HEK293 (cell line): Measurements from ENCODE around the gene CEP112.
A peak's percentile ranks its signal among the peaks of the same experiment; 100 is the strongest.

Experiments
- CTCF ChIA-PET: fragments of 350-600 bp; formaldehyde crosslinking; extraction: SDS; loops from one replicate; lab custom pipeline; 2021; ENCODE audit warnings: antibody characterized with exemption; lab: Yijun Ruan, JAX
- POLR2A ChIA-PET: fragments of 300-600 bp; formaldehyde crosslinking; extraction: SDS; loops from one replicate; lab custom pipeline; 2020; ENCODE audit warnings: antibody characterized with exemption, inconsistent platforms; lab: Yijun Ruan, JAX
- H3K27ac ChIP-seq: fragments of 200-500 bp; sonication (Bioruptor generic); 2 replicates; pipeline ENCODE4 v1.5.1; 2014; ENCODE audit warnings: low read depth, low read length, control low read depth, inconsistent platforms; ENCODE audit errors: extremely low read depth
- H3K36me3 ChIP-seq, 2 experiments: fragments of 200-500 bp in 1 of 2; sonication (Bioruptor generic) in 1 of 2; 1 replicate in 1 of 2; 2 replicates in 1 of 2; pipeline ENCODE4 v1.5.1; 2014 to 2017; ENCODE audit warnings: inconsistent platforms in 2 of 2, low read length in 2 of 2; ENCODE audit not compliant: control insufficient read depth in 2 of 2, insufficient read depth in 1 of 2
- H3K4me1 ChIP-seq: fragments of 200-500 bp; sonication (Bioruptor generic); 2 replicates; pipeline ENCODE4 v1.5.1; 2014; ENCODE audit warnings: mild to moderate bottlenecking, low read length, inconsistent platforms; ENCODE audit not compliant: control insufficient read depth, insufficient read depth
- H3K4me3 ChIP-seq: 2 replicates; pipeline ENCODE4 v1.5.1; 2011; ENCODE audit warnings: low read depth, mild to moderate bottlenecking, control low read depth, low read length, moderate library complexity
- H3K9me3 ChIP-seq: fragments of 200-500 bp; sonication (Bioruptor generic); 2 replicates; pipeline ENCODE4 v1.5.1; 2014; ENCODE audit warnings: low read depth, low read length, inconsistent platforms; ENCODE audit not compliant: control insufficient read depth, insufficient read depth
- AEBP2 ChIP-seq: fragments of 450-650 bp; formaldehyde crosslinking; IDR thresholded peaks from 2 replicates; pipeline ENCODE4 v1.5.1; 2016; ENCODE audit warnings: missing biosample characterization, missing genetic modification characterization, borderline replicate concordance
- ATF2 ChIP-seq: fragments of 450-650 bp; formaldehyde crosslinking; IDR thresholded peaks from 2 replicates; pipeline ENCODE4 v1.5.1; 2016; ENCODE audit warnings: missing biosample characterization, missing genetic modification characterization, low read depth
- FEZF1 ChIP-seq: fragments of 450-650 bp; formaldehyde crosslinking; IDR thresholded peaks from 2 replicates; pipeline ENCODE4 v1.5.1; 2016; ENCODE audit warnings: missing biosample characterization, missing genetic modification characterization
- HOXD13 ChIP-seq: sonication (generic); formaldehyde crosslinking; IDR thresholded peaks from 2 replicates; pipeline ENCODE4 v1.8.0; 2022; ENCODE audit warnings: missing genetic modification reagents, borderline replicate concordance
- KLF1 ChIP-seq: fragments of 450-650 bp; formaldehyde crosslinking; IDR thresholded peaks from 2 replicates; pipeline ENCODE4 v1.5.1; 2016; ENCODE audit warnings: missing biosample characterization, missing genetic modification characterization
- KLF16 ChIP-seq: fragments of 450-650 bp; formaldehyde crosslinking; IDR thresholded peaks from 2 replicates; pipeline ENCODE4 v1.5.1; 2017; ENCODE audit warnings: missing biosample characterization, missing genetic modification characterization
- OSR2 ChIP-seq: fragments of 450-650 bp; formaldehyde crosslinking; IDR thresholded peaks from 2 replicates; pipeline ENCODE4 v1.5.1; 2016; ENCODE audit warnings: missing biosample characterization, missing genetic modification characterization
- PBX3 ChIP-seq: sonication (generic); formaldehyde crosslinking; IDR thresholded peaks from 2 replicates; pipeline ENCODE4 v1.8.1; 2022; ENCODE audit warnings: mild to moderate bottlenecking, moderate library complexity, missing genetic modification reagents
- PRDM10 ChIP-seq: fragments of 450-650 bp; formaldehyde crosslinking; IDR thresholded peaks from 2 replicates; pipeline ENCODE4 v1.5.1; 2016; ENCODE audit warnings: missing biosample characterization, missing genetic modification characterization
- SCRT1 ChIP-seq: fragments of 450-650 bp; formaldehyde crosslinking; IDR thresholded peaks from 2 replicates; pipeline ENCODE4 v1.5.1; 2016; ENCODE audit warnings: missing biosample characterization, missing genetic modification characterization, borderline replicate concordance
- SETDB1 ChIP-seq: IDR thresholded peaks from one replicate; pipeline ENCODE4 v1.6.1; 2017; ENCODE audit warnings: mild to moderate bottlenecking, low read length, moderate library complexity, mixed read lengths; ENCODE audit not compliant: insufficient read length
- SP7 ChIP-seq: fragments of 450-650 bp; formaldehyde crosslinking; IDR thresholded peaks from 2 replicates; pipeline ENCODE4 v1.5.1; 2016; ENCODE audit warnings: missing biosample characterization, missing genetic modification characterization
- TCF7L2 ChIP-seq: IDR thresholded peaks from 2 replicates; pipeline ENCODE4 v1.6.1; 2011; ENCODE audit warnings: low read depth, mild to moderate bottlenecking, inconsistent platforms, low read length, moderate library complexity, borderline replicate concordance
- YY1 ChIP-seq: fragments of 450-650 bp; formaldehyde crosslinking; IDR thresholded peaks from 2 replicates; pipeline ENCODE4 v1.5.1; 2018; ENCODE audit warnings: missing biosample characterization, missing genetic modification characterization
- ZBTB10 ChIP-seq: fragments of 450-650 bp; formaldehyde crosslinking; IDR thresholded peaks from 2 replicates; pipeline ENCODE4 v1.5.1; 2016; ENCODE audit warnings: missing biosample characterization, missing genetic modification characterization
- ZBTB17 ChIP-seq: fragments of 450-650 bp; formaldehyde crosslinking; IDR thresholded peaks from 2 replicates; pipeline ENCODE4 v1.5.1; 2016; ENCODE audit warnings: missing biosample characterization, missing genetic modification characterization
- ZFP37 ChIP-seq: fragments of 450-650 bp; formaldehyde crosslinking; IDR thresholded peaks from 2 replicates; pipeline ENCODE4 v1.5.1; 2016; ENCODE audit warnings: missing biosample characterization, missing genetic modification characterization
- ZNF223 ChIP-seq: fragments of 450-650 bp; formaldehyde crosslinking; IDR thresholded peaks from 2 replicates; pipeline ENCODE4 v1.5.1; 2016; ENCODE audit warnings: missing biosample characterization, missing genetic modification characterization
- ZNF391 ChIP-seq: fragments of 450-650 bp; formaldehyde crosslinking; IDR thresholded peaks from 2 replicates; pipeline ENCODE4 v1.5.1; 2016; ENCODE audit warnings: low read depth, missing biosample characterization, missing genetic modification characterization, borderline replicate concordance
- ZNF501 ChIP-seq: fragments of 450-650 bp; formaldehyde crosslinking; IDR thresholded peaks from 2 replicates; pipeline ENCODE4 v1.5.1; 2016; ENCODE audit warnings: missing biosample characterization, missing genetic modification characterization
- ZNF514 ChIP-seq: fragments of 450-650 bp; formaldehyde crosslinking; IDR thresholded peaks from 2 replicates; pipeline ENCODE4 v1.5.1; 2016; ENCODE audit warnings: missing biosample characterization, missing genetic modification characterization
- ZNF544 ChIP-seq: fragments of 450-650 bp; formaldehyde crosslinking; IDR thresholded peaks from 2 replicates; pipeline ENCODE4 v1.5.0; 2017; ENCODE audit warnings: missing biosample characterization, missing genetic modification characterization
- ZNF548 ChIP-seq: fragments of 450-650 bp; formaldehyde crosslinking; IDR thresholded peaks from 2 replicates; pipeline ENCODE4 v1.5.1; 2016; ENCODE audit warnings: missing biosample characterization, missing genetic modification characterization
- ZNF580 ChIP-seq: fragments of 450-650 bp; formaldehyde crosslinking; IDR thresholded peaks from 2 replicates; pipeline ENCODE4 v1.5.1; 2016; ENCODE audit warnings: missing biosample characterization, missing genetic modification characterization
- ZNF596 ChIP-seq: fragments of 450-650 bp; IDR thresholded peaks from 2 replicates; pipeline ENCODE4 v1.5.0; 2018; ENCODE audit warnings: missing biosample characterization, mild to moderate bottlenecking, missing genetic modification characterization, moderate library complexity
- ZNF670 ChIP-seq: fragments of 450-650 bp; formaldehyde crosslinking; IDR thresholded peaks from 2 replicates; pipeline ENCODE4 v1.5.1; 2016; ENCODE audit warnings: missing biosample characterization, missing genetic modification characterization, low read depth
- ZSCAN30 ChIP-seq: fragments of 450-650 bp; IDR thresholded peaks from 2 replicates; pipeline ENCODE4 v1.5.1; 2018; ENCODE audit warnings: missing biosample characterization, mild to moderate bottlenecking, missing genetic modification characterization, moderate library complexity
- ZSCAN5A ChIP-seq: fragments of 450-650 bp; formaldehyde crosslinking; IDR thresholded peaks from 2 replicates; pipeline ENCODE4 v1.5.1; 2016; ENCODE audit warnings: missing biosample characterization, missing genetic modification characterization

CEP112 gene

GRCh38 chr17:65634533-65634932, 557.4 kb downstream of the CEP112 start:
- CTCF ChIA-PET: no interaction called here
- Histone ChIP-seq H3K9me3 (no peaks in the 10 kb centered on the region), H3K4me3 (no peak overlapping the region), H3K36me3 (no peaks in the 10 kb centered on the region), H3K27ac (no peak overlapping the region), H3K4me1 (peaks cover 23% of the 10 kb centered on the region)
- POLR2A ChIA-PET: no interaction called here
- TF ChIP-seq ZNF501 (tag by site-specific recombination) (no peak), ZNF391 (tag by site-specific recombination) (no peak), PBX3 (CRISPR knock-in tag) (no peak), OSR2 (tag by site-specific recombination) (peak; percentile 33; the same call in 1 of the 2 replicates), FEZF1 (tag by site-specific recombination) (peak; percentile 13; the same call in 1 of the 2 replicates), TCF7L2 (no peak), KLF16 (tag by site-specific recombination) (no peak), ZFP37 (tag by site-specific recombination) (no peak), AEBP2 (no peak), YY1 (tag by site-specific recombination) (no peak), ZNF580 (no peak), PRDM10 (no peak), ZSCAN5A (no peak), SETDB1 (no peak), SCRT1 (tag by site-specific recombination) (peak; percentile 77), ZSCAN30 (tag by site-specific recombination) (peak; percentile 87), HOXD13 (CRISPR knock-in tag) (no peak), SP7 (tag by site-specific recombination) (peak; percentile 72), ZBTB17 (tag by site-specific recombination) (no peak), ZNF596 (tag by site-specific recombination) (no peak), KLF1 (tag by site-specific recombination) (peak; percentile 66), ATF2 (tag by site-specific recombination) (no peak), ZNF544 (tag by site-specific recombination) (no peak), ZNF223 (tag by site-specific recombination) (no peak), ZNF548 (tag by site-specific recombination) (no peak), ZNF670 (tag by site-specific recombination) (no peak), ZNF514 (tag by site-specific recombination) (no peak), ZBTB10 (no peak)
